HG03103 (cell line): Measurements from ENCODE around the gene KCNIP1.
"Not testable (repeated sequence)": the region's sequence is repeated elsewhere in the genome, so short reads cannot be mapped to it uniquely, and the experiment has no call there.

Source experiments
- ATAC-seq: cut with Tn5 transposase; IDR thresholded peaks from one replicate; pipeline ENCODE4 v1.9.1; 2021; ENCODE audit warnings: low read depth; ENCODE audit not compliant: unreplicated experiment

Gene KCNIP1

DNA sequence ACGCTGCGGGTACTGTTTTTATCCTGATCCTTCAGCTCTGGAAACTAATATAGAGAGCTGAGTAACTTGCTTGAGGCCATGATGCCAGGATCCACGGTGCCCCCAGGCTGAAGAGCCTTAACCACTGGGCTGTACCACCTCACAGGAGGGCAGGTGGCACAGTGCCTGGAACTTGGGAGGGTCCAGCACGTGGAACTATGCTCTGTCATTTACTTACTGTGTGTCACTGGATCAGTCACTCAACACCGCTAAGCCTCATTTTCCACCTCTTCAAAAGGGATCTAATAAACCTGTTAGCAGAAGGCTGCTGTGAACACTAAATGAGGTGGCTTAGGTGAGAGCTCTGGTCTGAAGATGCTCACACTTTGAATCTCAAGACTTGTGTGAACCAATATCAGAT is 29.6 kb downstream of the KCNIP1 start:
- ATAC-seq, result no peak

DNA sequence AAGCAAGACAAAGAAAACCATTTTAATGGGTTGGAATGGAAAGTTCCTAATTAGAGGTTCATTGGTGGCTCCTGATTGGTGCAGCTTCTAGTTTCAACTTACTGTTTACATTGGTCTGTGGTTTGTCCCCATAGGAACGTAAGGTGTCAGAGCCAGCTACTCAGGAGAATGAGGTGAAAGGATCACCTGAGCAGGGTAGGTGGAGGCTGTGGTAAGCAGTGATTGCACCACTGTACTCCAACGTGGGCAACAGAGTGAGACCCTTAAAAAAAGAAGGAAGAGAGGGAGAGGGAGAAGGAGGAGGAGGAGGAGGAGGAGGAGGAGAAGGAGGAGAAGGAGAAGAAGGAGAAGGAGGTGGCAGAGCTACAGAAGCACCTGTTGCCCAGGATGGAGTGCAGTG is 30.4 kb downstream of the KCNIP1 start:
- ATAC-seq, result no peak

DNA sequence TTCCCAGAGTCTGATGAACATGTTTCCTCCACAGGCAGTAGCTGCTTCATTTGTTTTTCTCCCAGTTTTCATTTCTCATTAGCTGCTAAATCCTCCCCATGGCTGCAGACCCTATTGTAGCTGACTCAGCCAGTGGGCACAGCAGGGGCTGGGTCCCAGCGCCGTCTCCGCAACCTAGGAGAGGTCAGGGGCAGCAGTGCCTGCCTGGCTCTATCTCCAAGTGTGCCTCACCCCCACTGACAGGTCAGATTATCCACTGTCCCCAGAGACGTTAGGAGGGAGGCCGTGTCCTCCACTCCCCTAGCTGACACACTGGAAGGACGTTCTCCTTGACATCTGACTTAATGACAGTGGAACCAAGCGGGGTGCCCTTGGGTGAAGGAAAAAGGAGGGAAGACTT is 31.1 kb downstream of the KCNIP1 start:
- no peak for ATAC-seq

DNA sequence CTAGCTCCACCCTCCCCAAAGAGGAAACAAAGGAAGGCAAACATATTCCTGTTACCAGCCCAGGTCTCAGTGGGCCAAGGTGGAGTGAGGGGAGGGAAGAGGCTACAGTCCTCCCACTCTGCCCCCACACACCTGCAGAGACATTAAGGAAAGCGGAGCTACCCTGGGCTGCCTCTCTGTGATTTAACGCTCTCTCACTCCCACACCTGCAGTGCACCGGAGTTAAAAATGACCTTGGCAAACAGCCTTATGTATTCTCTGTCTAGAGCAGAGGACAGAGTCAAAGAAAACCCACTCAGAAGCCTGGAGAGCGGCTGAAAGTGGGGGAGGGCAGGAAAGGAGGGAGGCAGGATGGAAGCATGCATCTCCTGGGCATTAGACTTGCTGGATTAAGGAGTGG is 32.7 kb downstream of the KCNIP1 start:
- no peak for ATAC-seq

DNA sequence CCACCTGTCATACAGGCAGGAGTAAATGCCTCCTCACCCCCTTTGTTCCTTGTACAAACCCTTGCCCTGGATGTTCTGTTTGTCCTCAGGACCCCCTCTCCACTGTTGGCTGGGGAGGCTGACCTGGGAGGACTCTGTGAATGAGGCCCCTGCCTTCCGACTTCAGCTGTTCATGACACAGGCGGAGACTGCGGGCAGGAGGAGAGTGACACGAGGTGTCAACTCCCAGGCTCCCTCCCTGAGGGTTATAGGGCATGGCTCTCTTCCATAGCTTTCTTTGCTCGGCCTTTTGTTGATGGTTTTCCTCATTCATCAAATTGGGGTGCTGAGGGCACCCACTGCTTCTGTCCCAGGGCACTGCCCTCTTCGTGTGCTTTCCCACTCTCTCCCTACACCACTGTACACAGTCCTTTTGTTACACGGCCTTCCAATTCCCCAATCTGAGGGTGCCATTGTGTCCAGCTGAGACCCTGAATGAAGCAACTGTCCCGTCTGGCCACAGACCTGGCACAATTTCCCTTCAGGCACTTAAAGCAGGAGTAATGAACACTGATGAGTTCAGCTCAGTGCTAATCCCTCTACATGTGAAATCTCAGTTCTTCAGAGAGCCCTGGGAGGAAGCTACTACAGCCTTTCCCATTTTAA is 33.8 kb downstream of the KCNIP1 start:
- ATAC-seq, result no peak

DNA sequence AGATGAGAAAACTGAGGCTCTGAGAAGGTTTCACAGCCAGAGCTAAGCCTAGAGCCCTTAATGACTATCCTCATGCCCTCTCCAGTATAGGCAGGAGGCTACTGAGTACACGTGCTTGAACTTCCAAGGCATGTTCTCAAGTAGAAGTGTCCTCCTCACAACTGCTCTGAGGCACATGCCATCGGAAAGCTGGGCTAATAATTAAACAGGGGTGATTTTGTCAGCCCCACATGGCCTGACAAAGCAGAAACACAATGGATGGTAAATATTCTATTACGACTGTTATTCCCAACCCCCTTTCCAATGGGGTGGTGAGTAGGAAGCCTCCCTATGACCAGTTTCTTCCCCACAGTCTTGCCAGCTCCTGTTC is 34.3 kb downstream of the KCNIP1 start:
- no peak for ATAC-seq

DNA sequence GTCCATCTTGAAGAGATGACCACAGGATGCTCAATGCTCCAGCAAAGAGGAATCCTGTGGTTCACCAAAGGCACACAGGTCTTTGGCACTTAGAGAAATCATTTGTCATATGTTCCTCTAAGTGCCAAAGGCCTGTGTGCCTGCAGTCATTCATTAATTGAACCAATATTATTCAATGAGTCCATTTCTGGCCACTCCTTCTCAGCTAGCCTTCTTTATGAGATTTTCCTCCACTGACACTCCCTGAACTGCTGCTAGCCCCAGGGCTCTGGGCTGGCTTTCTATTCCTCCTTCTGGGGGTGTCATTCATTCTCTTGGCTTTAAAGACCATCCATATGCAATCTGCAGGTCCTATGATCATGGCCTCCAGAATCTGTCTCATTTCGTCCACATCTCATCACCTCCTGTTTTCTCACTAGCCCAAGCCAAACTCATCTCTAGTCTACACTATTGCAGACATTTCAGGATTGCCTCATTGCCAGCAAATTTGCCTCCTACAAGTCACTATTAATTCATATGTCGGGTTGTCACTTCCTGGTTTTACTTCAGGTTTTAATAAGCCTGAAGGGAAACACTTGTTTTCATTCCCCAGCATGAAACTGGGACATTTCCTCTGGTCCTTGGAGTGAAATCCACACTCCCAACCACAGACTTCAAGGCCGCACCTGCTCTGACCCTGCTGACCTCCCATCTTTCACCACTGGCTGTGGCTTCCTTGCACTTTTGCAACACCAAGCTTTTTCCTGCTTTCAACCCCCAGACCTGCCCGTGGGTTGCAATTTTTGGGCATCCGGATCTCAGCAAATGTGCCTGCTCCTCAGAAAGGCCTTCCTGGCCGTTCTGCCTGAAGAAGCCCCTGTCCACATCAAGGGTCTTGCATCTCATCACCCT is 35.1 kb downstream of the KCNIP1 start:
- ATAC-seq, result no peak

DNA sequence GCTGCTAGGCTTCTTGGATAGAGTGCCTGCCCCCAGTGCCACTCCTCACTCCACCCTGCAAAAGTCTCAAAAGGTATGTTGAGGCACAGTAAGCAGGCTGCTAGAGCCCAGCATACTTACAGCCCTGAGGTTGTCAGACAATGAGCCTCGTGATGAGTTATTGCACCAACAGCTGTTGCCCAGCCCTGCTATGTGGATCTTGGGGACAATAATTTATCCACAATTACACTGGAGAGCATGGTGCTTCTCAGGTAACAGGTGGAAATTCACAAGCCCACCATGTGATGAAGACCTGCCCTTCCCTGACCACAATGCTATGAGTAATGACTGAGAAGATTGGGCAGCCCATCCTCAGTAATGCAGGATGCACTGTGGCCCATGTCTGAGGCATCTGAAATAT is 36.5 kb downstream of the KCNIP1 start:
- no peak for ATAC-seq

DNA sequence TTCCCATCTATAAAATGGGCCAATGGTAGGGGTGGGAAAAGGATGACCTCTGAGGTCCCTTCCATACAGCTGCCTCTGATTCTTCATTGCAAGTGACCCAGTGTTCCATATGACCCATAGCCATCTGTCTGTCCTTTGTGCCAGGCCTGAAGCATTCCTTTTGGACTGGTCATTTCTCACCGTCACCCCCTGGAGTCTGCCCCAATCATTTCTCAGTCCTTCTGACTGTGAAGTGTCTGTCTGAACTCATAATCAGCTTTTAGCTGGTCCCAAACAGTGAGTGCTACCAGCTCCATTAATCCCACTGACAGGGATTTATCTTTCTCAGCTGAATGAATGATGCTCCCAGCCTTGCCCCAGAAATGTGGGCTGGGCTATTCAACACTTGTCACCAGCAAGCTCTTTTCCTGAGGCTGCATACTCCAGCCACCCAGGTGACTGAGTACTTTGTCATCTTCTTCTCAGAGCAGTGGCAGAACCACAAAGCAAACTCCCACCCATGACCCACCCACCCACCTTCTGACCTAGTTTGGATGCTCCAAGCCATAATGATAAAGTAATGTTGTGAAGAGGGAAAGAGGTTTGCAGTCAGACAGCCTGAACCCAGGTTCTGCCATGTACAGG is 37.4 kb downstream of the KCNIP1 start:
- ATAC-seq, result no peak

DNA sequence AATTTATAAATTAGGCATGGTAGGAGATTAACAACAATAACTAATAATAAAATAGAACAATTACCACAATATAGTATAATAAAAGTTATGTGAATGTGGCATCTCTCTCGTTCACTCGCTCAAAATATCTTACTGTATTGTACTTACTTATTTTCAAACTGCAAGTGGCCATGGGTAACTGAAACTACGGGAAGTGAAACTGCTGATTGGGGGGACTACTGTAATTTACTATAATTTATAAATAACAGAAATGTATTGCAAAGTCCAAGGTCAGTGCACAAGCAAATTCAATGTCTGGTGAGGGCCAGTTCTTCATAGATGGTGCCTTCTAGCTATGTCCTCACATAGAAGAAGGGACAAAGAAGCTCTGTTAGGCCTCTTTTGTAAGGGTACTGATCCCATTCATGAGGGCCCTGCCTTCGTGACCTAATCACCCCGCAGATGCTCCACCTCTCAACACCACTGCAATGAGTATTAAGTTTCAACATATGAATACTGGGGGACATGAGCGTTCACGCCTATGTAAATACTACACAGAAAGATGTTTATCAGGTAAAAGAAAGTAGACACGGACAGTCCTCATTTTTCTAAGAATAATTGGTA is 39.0 kb downstream of the KCNIP1 start:
- ATAC-seq, result no peak

DNA sequence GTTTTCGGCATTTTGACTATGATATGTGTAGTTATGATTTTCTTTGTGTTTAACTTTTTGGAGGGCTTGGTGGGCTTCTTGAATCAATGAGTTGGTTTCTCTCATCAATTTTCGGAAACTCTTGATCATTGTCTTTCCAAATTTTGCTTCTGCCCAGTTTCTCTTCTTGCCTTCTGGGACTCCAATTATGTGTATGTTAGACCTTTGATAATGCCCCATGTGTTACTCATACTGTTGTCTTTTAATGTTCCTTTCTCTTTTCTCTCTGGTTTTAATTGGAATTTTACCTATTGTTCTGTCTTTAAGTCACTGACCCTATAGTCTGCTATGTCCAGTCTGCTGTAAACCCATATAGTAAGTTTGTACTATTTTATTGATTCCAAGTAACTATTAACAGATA is 41.5 kb downstream of the KCNIP1 start:
- no peak for ATAC-seq

DNA sequence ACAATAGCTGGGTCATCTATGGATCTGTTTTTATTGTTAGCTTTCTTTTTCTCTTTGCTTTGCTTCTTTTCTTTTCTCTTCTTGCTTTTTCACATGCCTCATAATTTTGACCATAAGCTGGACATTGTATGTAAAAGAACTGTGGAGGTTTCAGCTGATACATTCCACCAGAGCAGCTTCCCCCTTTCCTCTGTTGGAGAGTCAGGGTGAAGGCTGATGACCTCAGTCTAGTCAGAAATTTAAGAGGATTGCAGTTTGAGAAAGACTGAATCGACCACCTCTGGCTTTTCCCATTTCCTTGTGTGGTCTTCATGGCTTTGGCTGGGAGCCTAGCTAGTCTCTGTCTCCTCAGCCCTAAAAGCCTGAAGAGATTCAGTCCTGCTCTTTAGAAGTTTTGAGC is 42.0 kb downstream of the KCNIP1 start:
- no peak for ATAC-seq

DNA sequence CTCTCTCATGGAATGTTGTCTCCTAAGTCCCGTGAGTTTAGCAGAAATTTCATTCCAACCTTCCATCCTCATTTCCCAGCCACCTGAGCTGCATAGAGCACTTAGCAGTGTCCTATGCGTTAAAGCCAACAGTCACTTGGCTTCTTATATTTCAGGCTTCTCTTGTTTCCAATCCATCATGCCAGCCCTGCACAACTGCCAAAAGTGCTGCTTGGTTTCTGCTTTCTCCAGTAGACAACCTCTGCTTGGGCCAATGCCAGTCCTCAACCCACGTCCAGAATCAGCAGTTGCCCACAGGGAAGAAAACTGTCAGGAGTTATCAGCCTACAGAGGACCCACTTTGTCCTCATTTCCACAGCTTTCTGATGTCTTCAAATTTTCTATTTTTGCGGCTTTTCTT is 42.5 kb downstream of the KCNIP1 start:
- ATAC-seq, result no peak

DNA sequence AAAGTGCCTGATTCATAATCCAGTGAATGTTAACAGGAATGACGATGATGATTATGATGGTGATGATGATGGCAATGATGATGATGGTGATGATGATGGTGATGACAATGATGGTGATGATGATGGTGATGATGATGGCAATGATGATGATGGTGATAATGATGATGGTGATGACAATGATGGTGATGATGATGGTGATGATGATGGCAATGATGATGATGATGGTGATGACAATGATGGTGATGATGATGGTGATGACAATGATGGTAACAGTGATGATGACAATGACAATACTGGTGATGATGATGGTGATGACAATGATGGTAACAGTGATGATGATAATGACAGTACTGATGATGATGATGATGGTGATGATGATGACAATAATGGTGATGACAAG is 46.6 kb downstream of the KCNIP1 start:
- not testable (repeated sequence) for ATAC-seq

DNA sequence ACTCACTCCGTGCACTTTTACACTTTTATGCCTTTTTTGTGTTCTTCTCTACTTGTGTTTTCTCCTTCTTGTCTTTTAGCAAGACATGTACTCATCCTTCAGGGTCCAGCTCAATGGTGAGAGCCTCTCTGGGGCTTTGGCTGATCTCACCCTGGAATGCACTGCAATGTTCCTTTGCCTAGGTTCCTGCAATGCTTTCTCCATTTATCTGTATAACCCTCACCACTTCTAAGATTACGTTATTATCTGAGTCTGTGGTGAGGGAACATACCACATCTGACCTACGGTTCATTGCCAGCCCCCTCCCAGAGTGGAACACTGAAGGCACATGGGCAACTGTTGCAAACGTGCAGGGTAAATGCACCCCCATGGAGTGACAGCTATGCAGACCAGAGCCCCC is 47.3 kb downstream of the KCNIP1 start:
- no peak for ATAC-seq

DNA sequence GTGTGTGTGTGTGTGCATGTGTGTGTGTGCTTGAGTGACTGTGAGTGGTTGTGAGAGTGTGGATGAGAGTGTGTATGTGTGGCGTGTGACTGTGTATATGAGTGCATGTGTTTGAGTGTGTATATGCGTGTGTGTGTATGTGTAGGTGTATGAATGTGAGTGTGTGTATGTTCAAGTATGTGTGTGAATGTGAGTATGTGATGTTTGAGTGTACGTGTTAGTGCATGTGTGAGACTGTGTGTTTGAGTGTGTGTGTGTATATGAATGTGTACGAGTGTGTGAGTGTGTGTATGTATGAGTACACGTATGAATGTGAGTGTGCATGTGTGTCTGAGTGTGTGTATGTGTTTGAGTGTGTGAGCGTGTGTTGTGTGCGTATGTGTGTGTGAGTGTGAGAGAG is 47.8 kb downstream of the KCNIP1 start:
- ATAC-seq, result no peak

DNA sequence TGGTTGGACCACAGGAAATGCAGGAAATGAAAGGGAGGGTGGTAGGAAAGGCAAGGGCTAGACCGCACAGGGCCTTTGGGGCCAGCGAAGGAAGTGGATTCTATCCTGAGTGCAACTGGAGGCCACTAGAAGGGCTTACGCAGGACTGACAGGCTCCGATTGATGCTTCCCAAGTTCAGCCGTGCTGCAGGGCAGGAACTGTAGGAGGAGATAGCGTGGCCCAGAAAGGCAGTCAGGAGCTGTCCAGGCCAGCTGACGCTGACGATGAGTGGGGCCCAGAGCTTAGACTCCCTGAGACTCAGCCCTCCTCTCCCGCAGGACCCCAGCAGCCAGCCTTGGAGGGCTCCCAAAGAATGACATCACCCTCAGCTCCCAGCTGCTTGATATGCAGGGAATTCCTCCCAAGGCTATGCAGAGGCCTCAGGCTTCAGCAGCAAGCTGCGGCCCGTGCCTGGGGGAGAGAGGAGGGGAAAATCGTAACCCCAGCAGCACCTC is 48.8 kb downstream of the KCNIP1 start:
- no peak for ATAC-seq

DNA sequence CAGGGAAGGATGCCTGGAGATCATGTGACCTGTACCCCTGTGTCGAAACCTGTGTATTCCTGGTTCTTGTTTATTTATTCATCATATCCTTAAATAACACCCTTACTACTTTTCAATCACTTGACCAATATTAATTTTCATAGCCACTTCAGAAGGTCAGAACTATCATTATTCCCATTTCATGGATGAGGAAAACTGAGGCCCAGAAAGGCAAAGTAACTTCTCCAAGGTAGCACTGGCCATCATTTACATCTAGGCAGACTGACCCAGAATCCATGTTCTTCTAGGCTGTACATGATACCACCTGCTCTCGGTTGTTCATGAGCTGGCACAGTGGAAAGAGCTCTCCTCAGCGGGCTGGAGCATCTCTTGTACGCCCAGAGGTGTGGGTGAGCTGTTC is 49.4 kb downstream of the KCNIP1 start:
- no peak for ATAC-seq

DNA sequence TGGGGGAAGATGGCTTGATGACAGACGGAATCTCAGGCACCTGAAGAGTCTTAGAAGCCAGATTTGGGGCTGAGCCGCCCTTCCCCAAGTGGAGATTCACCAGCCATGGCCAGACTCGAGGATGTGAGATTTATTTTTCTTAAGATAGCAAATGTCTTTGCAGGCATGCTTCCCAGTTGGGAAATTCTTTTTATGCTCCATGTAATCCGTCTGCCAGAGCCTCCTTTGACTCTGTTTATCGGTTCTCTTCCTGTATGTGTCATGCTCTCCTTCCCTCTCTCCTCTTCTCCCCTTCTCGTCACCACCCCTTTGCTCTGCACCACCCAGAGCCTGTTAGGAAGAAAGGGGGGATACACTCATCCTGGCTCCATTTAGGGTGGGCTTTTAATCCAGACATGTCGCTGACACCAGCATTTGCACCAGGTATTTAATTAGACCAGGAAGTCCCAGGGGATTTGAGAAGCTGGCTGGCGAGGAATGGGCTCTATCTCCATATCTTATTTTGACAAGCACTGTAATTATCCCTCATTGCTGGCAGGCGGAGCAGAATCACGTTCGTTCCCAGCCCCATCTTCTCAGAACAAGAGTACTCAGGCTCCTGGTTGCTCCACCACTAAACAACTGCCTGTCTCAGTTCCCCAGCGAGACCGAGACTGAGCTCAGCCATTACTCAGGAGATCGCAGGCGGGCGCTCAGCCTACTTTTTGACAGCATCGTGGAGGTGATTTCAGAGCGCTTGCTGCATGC is 50.9 kb downstream of the KCNIP1 start:
- no peak for ATAC-seq

DNA sequence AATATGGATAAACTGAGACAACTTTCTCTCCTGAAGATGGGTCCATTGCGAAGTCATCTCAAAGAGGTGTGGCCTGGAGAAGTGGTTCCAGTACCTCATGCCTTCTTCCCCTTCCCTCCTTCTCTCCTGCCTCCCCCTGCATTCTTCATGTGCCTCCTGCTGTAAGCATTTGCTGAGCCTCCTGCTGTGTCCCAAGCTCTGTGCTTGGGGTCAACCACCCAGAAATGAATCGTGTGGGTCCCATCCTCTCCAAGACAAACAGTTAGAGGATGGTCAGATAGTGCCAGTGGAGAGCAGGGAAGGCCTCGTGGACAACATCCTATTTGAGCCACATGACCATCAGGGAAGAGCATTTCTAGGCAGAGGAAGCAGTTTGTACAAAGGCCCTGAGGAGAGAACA is 53.5 kb downstream of the KCNIP1 start:
- ATAC-seq, result no peak

DNA sequence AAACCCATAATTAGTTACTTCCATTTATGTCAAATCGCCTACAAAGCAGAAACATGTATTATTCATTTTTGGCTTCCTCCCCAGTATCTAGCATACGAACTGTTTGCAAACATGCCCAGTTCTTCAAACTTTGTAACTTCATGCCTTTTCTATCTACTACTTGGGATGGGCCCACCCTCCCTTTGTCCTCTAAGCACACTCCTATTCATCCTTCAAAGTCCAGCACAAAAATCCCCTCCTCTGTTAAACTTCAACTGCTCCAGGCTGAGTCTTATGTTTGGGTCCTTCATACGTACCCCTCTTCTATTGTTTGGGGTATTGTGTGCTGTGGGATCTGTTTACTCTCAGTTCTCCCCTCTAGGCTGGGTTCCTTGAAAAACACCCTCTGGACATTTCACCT is 55.5 kb downstream of the KCNIP1 start:
- no peak for ATAC-seq
